GM18519 (cell line): ENCODE measurements around the gene PDIK1L.
A peak's percentile ranks its signal among the peaks of the same experiment; 100 is the strongest.

Experiments
- ATAC-seq: cut with Tn5 transposase; IDR thresholded peaks from one replicate; pipeline ENCODE4 v1.9.1; 2021; ENCODE audit warnings: mild to moderate bottlenecking, moderate library complexity; ENCODE audit not compliant: unreplicated experiment, low FRiP score

The PDIK1L gene

GRCh38 chr1:26169198-26169554, 57.6 kb downstream of the PDIK1L start:
- no peak for ATAC-seq

GRCh38 chr1:26169669-26170471, 58.2 kb downstream of the PDIK1L start, which contains the start of gene ZNF593:
ZNF593 (plus strand) TSS chr1:26169908; CDS start chr1:26169984, 76 bp downstream.
- peak; percentile 81 for ATAC-seq

GRCh38 chr1:26170472-26170821, 58.8 kb downstream of the PDIK1L start:
- no peak for ATAC-seq

GRCh38 chr1:26171084-26172072, 59.8 kb downstream of the PDIK1L start, which contains the start of gene ZNF593OS:
ZNF593OS (minus strand) TSS chr1:26171832; CDS start chr1:26171661, 171 bp downstream.
- no peak for ATAC-seq
